Mesenchymal stem cell (in vitro differentiated cells and primary cell): ENCODE results near the gene SPPL2B.

Experiments used
- DNase-seq: peaks from one replicate; pipeline ENCODE4 v3.0.0-alpha.2; 2013
- H2AFZ ChIP-seq: one replicate; pipeline ENCODE4 v1.6.1; 2013; ENCODE audit warnings: low read depth, mild to moderate bottlenecking, control low read depth, inconsistent platforms, low read length, moderate library complexity
- H2AK5ac ChIP-seq: 2 replicates; pipeline ENCODE4 v1.6.1; 2013; ENCODE audit warnings: low read length, moderate library complexity, mild to moderate bottlenecking, inconsistent platforms; ENCODE audit not compliant: severe bottlenecking
- H2BK120ac ChIP-seq: one replicate; pipeline ENCODE4 v1.6.1; 2013; ENCODE audit warnings: low read depth, mild to moderate bottlenecking, inconsistent platforms, low read length, moderate library complexity
- H2BK12ac ChIP-seq, 2 experiments: one replicate each; pipeline ENCODE4 v1.6.1; 2013; ENCODE audit warnings: inconsistent platforms in 2 of 2, low read length in 2 of 2, mild to moderate bottlenecking in 2 of 2, moderate library complexity in 2 of 2, control low read depth in 1 of 2
- H2BK15ac ChIP-seq: one replicate; pipeline ENCODE4 v1.6.1; 2013; ENCODE audit warnings: mild to moderate bottlenecking, low read depth, inconsistent platforms; ENCODE audit not compliant: poor library complexity, severe bottlenecking
- H2BK5ac ChIP-seq: 2 replicates; pipeline ENCODE4 v1.6.1; 2013; ENCODE audit warnings: low read depth, mild to moderate bottlenecking, low read length, control low read depth, inconsistent platforms; ENCODE audit not compliant: poor library complexity, severe bottlenecking
- H3K14ac ChIP-seq, 2 experiments: one replicate each; pipeline ENCODE4 v1.6.1; 2013; ENCODE audit warnings: inconsistent platforms in 2 of 2, low read length in 2 of 2, control low read depth in 1 of 2, mild to moderate bottlenecking in 1 of 2, moderate library complexity in 1 of 2
- H3K18ac ChIP-seq, 2 experiments: one replicate each; pipeline ENCODE4 v1.6.1; 2013; ENCODE audit warnings: inconsistent platforms in 2 of 2, low read length in 2 of 2, control low read depth in 1 of 2, low read depth in 1 of 2, mild to moderate bottlenecking in 1 of 2
- H3K23ac ChIP-seq, 2 experiments: one replicate each; pipeline ENCODE4 v1.6.1; 2013; ENCODE audit warnings: inconsistent platforms in 2 of 2, low read length in 2 of 2, mild to moderate bottlenecking in 2 of 2, moderate library complexity in 2 of 2, control low read depth in 1 of 2
- H3K27ac ChIP-seq: 2 replicates; pipeline ENCODE4 v1.5.1; 2013; ENCODE audit warnings: mild to moderate bottlenecking, moderate library complexity, low read length, control low read depth, inconsistent platforms; ENCODE audit not compliant: poor library complexity, severe bottlenecking
- H3K27me3 ChIP-seq, 2 experiments: 2 replicates each; pipeline versions ENCODE4 v1.6.1 to v1.7.0; 2013; ENCODE audit warnings: low read length in 2 of 2, mild to moderate bottlenecking in 2 of 2, moderate library complexity in 2 of 2, control low read depth in 1 of 2, inconsistent platforms in 1 of 2; ENCODE audit not compliant: control insufficient read depth in 1 of 2, insufficient read depth in 1 of 2
- H3K36me3 ChIP-seq, 2 experiments: 2 replicates each; pipeline versions ENCODE4 v1.6.1 to v1.7.0; 2013; ENCODE audit warnings: low read length in 2 of 2, control low read depth in 1 of 2, inconsistent platforms in 1 of 2, low read depth in 1 of 2, mild to moderate bottlenecking in 1 of 2; ENCODE audit not compliant: insufficient read depth in 2 of 2, control insufficient read depth in 1 of 2
- H3K4ac ChIP-seq, 2 experiments: one replicate each; pipeline ENCODE4 v1.6.1; 2013; ENCODE audit warnings: inconsistent platforms in 2 of 2, low read length in 2 of 2, mild to moderate bottlenecking in 2 of 2, moderate library complexity in 2 of 2, control low read depth in 1 of 2, low read depth in 1 of 2
- H3K4me1 ChIP-seq: 2 replicates; pipeline ENCODE4 v1.6.1; 2013; ENCODE audit warnings: low read depth, low read length, control low read depth; ENCODE audit not compliant: control insufficient read depth, insufficient read depth
- H3K4me2 ChIP-seq: 2 replicates; pipeline ENCODE4 v1.6.1; 2013; ENCODE audit warnings: low read length, mild to moderate bottlenecking, inconsistent platforms; ENCODE audit not compliant: poor library complexity, severe bottlenecking
- H3K4me3 ChIP-seq, 2 experiments: 2 replicates each; pipeline versions ENCODE4 v1.5.1 to v1.7.0; 2013; ENCODE audit warnings: low read length in 2 of 2, mild to moderate bottlenecking in 2 of 2, control low read depth in 1 of 2, low read depth in 1 of 2; ENCODE audit not compliant: insufficient read depth in 1 of 2
- H3K79me1 ChIP-seq: replicated peaks from 2 replicates; pipeline ENCODE4 v1.6.1; 2013; ENCODE audit warnings: mild to moderate bottlenecking, control low read depth, low read length, inconsistent platforms; ENCODE audit not compliant: poor library complexity, severe bottlenecking
- H3K9ac ChIP-seq: 2 replicates; pipeline ENCODE4 v1.7.0; 2013; ENCODE audit warnings: mild to moderate bottlenecking, low read length, moderate library complexity
- H3K9me3 ChIP-seq: 2 replicates; pipeline ENCODE4 v1.7.0; 2013; ENCODE audit warnings: mild to moderate bottlenecking, low read length; ENCODE audit not compliant: control insufficient read depth
- H4K8ac ChIP-seq: one replicate; pipeline ENCODE4 v1.6.1; 2013; ENCODE audit warnings: inconsistent platforms, mild to moderate bottlenecking, low read length, moderate library complexity
- H4K91ac ChIP-seq: one replicate; pipeline ENCODE4 v1.6.1; 2013; ENCODE audit warnings: mild to moderate bottlenecking, low read length, inconsistent platforms
- WGBS: methylation state at CpG from one replicate; pipeline ENCODE4 v1.1.7; 2013; ENCODE audit warnings: mixed read lengths; 5-methylcytosine and 5-hydroxymethylcytosine counted together

SPPL2B gene

GRCh38 chr19:2309734-2310362 is 18.6 kb upstream of the SPPL2B start:
- H3K9ac ChIP-seq, result no peak overlapping the region
- H3K4me2 ChIP-seq, result no peak overlapping the region
- no peaks in the 10 kb centered on the region for H3K36me3 ChIP-seq
- H2AFZ ChIP-seq, result no peak overlapping the region
- H2BK15ac ChIP-seq, result no peak overlapping the region
- H3K79me1 ChIP-seq, result no peaks in the 10 kb centered on the region
- no peak overlapping the region for H2AK5ac ChIP-seq
- DNase-seq, result peak; percentile 40
- H2BK120ac ChIP-seq, result no peak overlapping the region
- H4K91ac ChIP-seq, result no peak overlapping the region
- H3K4me1 ChIP-seq, result peaks cover 13% of the 10 kb centered on the region
- no peak overlapping the region for H2BK12ac ChIP-seq
- H2BK5ac ChIP-seq, result no peak overlapping the region
- H3K23ac ChIP-seq, result no peak overlapping the region
- H3K27ac ChIP-seq, result no peak overlapping the region
- WGBS, result 81% methylated on average over 17 of the region's 17 CpGs
- no peak overlapping the region for H3K4me3 ChIP-seq
- no peak overlapping the region for H3K4ac ChIP-seq
- no peak overlapping the region for H3K18ac ChIP-seq
- H3K27me3 ChIP-seq, result peaks cover 53 to 65% of the 10 kb centered on the region in 2 experiments
- no peak overlapping the region for H4K8ac ChIP-seq
- H3K9me3 ChIP-seq, result peaks cover 5% of the 10 kb centered on the region
- no peak overlapping the region for H3K14ac ChIP-seq

GRCh38 chr19:2311093-2311492 is 17.4 kb upstream of the SPPL2B start:
- Histone ChIP-seq H4K8ac (no peak overlapping the region), H3K18ac (no peak overlapping the region), H4K91ac (no peak overlapping the region), H3K4me2 (no peak overlapping the region), H2BK12ac (no peak overlapping the region), H3K9ac (no peak overlapping the region), H2BK15ac (no peak overlapping the region), H3K36me3 (no peaks in the 10 kb centered on the region), H3K9me3 (peaks cover 11% of the 10 kb centered on the region), H2AFZ (no peak overlapping the region), H3K4me1 (peaks cover 14% of the 10 kb centered on the region), H2AK5ac (no peak overlapping the region), H3K27ac (no peak overlapping the region), H3K79me1 (no peaks in the 10 kb centered on the region), H3K4ac (no peak overlapping the region), H3K27me3 (peaks cover 42 to 55% of the 10 kb centered on the region in 2 experiments), H2BK5ac (no peak overlapping the region), H3K23ac (no peak overlapping the region), H2BK120ac (no peak overlapping the region), H3K4me3 (no peak overlapping the region), H3K14ac (no peak overlapping the region)
- no peak for DNase-seq
- 93% methylated on average over 3 of the region's 4 CpGs for WGBS

- H2BK5ac ChIP-seq, result no peak overlapping the region
- no peak overlapping the region for H3K4me3 ChIP-seq
- H3K9ac ChIP-seq, result no peak overlapping the region
- peaks cover 11% of the 10 kb centered on the region for H3K9me3 ChIP-seq
- H2BK15ac ChIP-seq, result no peak overlapping the region
- no peak overlapping the region for H2AK5ac ChIP-seq
- no peak overlapping the region for H3K4me2 ChIP-seq
- H2BK120ac ChIP-seq, result no peak overlapping the region
- no peak overlapping the region for H2BK12ac ChIP-seq
- no peak overlapping the region for H3K4ac ChIP-seq
- H3K18ac ChIP-seq, result no peak overlapping the region
- H3K27me3 ChIP-seq, result peaks cover 25 to 39% of the 10 kb centered on the region in 2 experiments
- no peak overlapping the region for H3K14ac ChIP-seq
- no peak overlapping the region for H4K8ac ChIP-seq
- H2AFZ ChIP-seq, result no peak overlapping the region
- 62% methylated on average over 28 of the region's 28 CpGs for WGBS
- DNase-seq, result no peak
- no peak overlapping the region for H3K27ac ChIP-seq
- no peaks in the 10 kb centered on the region for H3K36me3 ChIP-seq
- H4K91ac ChIP-seq, result no peak overlapping the region
- no peak overlapping the region for H3K23ac ChIP-seq
- H3K4me1 ChIP-seq, result peaks cover 12% of the 10 kb centered on the region
- no peaks in the 10 kb centered on the region for H3K79me1 ChIP-seq
Observed at GRCh38 chr19:2312820-2313501, 15.5 kb upstream of the SPPL2B start.

- no peak overlapping the region for H2BK12ac ChIP-seq
- 95% methylated on average over 7 of the region's 7 CpGs for WGBS
- H3K4ac ChIP-seq, result no peak overlapping the region
- H3K4me1 ChIP-seq, result peaks cover 2% of the 10 kb centered on the region
- no peak overlapping the region for H3K27ac ChIP-seq
- H2BK5ac ChIP-seq, result no peak overlapping the region
- no peak overlapping the region for H3K4me3 ChIP-seq
- no peak overlapping the region for H2BK120ac ChIP-seq
- no peak overlapping the region for H2AFZ ChIP-seq
- H3K9ac ChIP-seq, result no peak overlapping the region
- no peak overlapping the region for H3K4me2 ChIP-seq
- H4K91ac ChIP-seq, result peak overlapping the region; percentile 43
- no peak overlapping the region for H2BK15ac ChIP-seq
- no peak overlapping the region for H4K8ac ChIP-seq
- H3K79me1 ChIP-seq, result no peaks in the 10 kb centered on the region
- H3K36me3 ChIP-seq, result no peaks in the 10 kb centered on the region
- no peak for DNase-seq
- H3K9me3 ChIP-seq, result peaks cover 11% of the 10 kb centered on the region
- H2AK5ac ChIP-seq, result no peak overlapping the region
- H3K18ac ChIP-seq, result no peak overlapping the region
- peaks cover 12 to 22% of the 10 kb centered on the region in 2 experiments for H3K27me3 ChIP-seq
- H3K23ac ChIP-seq, result no peak overlapping the region
- H3K14ac ChIP-seq, result no peak overlapping the region
Observed at GRCh38 chr19:2315121-2315817, 13.2 kb upstream of the SPPL2B start.
